ENCODE measurements around the gene TMC1.

Gene TMC1

DNA sequence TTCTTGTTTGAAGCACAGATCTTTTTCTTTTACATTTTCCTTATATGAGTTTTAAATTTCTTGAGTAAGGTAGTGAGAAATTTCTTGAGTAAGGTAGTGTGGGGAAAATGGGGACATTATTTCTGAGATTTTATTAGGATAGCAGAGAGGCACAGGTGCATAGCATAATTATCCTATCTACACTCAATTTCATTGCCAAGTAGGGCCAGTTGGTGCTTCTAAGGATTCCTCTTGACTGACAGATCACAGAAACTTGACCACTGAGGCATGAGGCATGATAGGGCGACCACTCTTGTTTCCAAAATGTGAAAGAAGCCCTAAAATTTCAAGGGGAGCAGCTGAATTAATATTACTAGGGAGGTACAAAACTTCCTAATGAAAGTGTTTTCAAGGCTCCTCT, 31.4 kb upstream of the TMC1 start:
- H2AFZ ChIP-seq (ENCODE audit: low read length), result no peak overlapping the region
- H3K9me2 ChIP-seq (ENCODE audit: low read depth, low read length), result no peaks in the 10 kb centered on the region
- no peak overlapping the region for H3K9ac ChIP-seq (ENCODE audit: low read length)
- H3K9me3 ChIP-seq (ENCODE audit: low read length), result no peaks in the 10 kb centered on the region
- no peak overlapping the region for H3K4me2 ChIP-seq (ENCODE audit: low read length)
- H3K79me2 ChIP-seq (ENCODE audit: insufficient read depth, low read length), result no peaks in the 10 kb centered on the region
- no peaks in the 10 kb centered on the region for H3K4me1 ChIP-seq (ENCODE audit: insufficient read depth, low read length, severe bottlenecking)
- no peaks in the 10 kb centered on the region for H3F3A ChIP-seq (ENCODE audit: insufficient read depth, low read length)
- no peak overlapping the region for H3K4me3 ChIP-seq (ENCODE audit: low read depth, low read length, poor library complexity, severe bottlenecking)
- H3K27ac ChIP-seq (ENCODE audit: low read depth, low read length, poor library complexity, severe bottlenecking), result no peak overlapping the region
- no peaks in the 10 kb centered on the region for H4K20me1 ChIP-seq (ENCODE audit: insufficient read depth, low read length)
- H3K36me3 ChIP-seq (ENCODE audit: insufficient read depth, low read length), result no peaks in the 10 kb centered on the region
- H3K27me3 ChIP-seq (ENCODE audit: insufficient read depth, low read length), result no peaks in the 10 kb centered on the region
- no peak for TF ChIP-seq EZH2 (IDR thresholded peaks at IDR 0.05; ENCODE audit: borderline replicate concordance, low read length)
- TF ChIP-seq, protein P1, sequence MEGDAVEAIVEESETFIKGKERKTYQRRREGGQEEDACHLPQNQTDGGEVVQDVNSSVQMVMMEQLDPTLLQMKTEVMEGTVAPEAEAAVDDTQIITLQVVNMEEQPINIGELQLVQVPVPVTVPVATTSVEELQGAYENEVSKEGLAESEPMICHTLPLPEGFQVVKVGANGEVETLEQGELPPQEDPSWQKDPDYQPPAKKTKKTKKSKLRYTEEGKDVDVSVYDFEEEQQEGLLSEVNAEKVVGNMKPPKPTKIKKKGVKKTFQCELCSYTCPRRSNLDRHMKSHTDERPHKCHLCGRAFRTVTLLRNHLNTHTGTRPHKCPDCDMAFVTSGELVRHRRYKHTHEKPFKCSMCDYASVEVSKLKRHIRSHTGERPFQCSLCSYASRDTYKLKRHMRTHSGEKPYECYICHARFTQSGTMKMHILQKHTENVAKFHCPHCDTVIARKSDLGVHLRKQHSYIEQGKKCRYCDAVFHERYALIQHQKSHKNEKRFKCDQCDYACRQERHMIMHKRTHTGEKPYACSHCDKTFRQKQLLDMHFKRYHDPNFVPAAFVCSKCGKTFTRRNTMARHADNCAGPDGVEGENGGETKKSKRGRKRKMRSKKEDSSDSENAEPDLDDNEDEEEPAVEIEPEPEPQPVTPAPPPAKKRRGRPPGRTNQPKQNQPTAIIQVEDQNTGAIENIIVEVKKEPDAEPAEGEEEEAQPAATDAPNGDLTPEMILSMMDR (IDR thresholded peaks at IDR 0.05; ENCODE audit: low read length), result no peak

DNA sequence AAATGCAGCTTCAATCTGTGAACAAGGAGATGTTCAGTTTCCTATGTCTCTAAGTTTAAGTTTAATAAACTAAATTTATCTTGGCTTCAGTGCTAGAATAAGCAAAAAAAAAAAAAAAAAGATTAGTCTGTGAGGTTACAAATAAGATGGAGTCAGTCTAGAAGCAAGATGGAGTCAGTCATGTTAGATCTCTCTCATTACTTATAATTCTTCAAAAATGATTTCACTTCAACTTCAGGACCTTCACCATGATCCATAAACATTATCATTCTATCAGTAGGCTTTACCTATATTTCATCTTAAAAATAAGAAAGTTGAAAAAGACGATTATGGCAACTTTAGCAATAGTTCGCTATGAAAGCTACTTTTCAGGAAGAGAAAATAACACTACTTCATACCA, 30.2 kb upstream of the TMC1 start:
- H3K4me1 ChIP-seq (ENCODE audit: insufficient read depth, low read length, severe bottlenecking), result no peaks in the 10 kb centered on the region
- H4K20me1 ChIP-seq (ENCODE audit: insufficient read depth, low read length), result no peaks in the 10 kb centered on the region
- H3K4me2 ChIP-seq (ENCODE audit: low read length), result no peak overlapping the region
- H3K9ac ChIP-seq (ENCODE audit: low read length), result no peak overlapping the region
- H3K9me2 ChIP-seq (ENCODE audit: low read depth, low read length), result no peaks in the 10 kb centered on the region
- H3K9me3 ChIP-seq (ENCODE audit: low read length), result no peaks in the 10 kb centered on the region
- no peaks in the 10 kb centered on the region for H3K27me3 ChIP-seq (ENCODE audit: insufficient read depth, low read length)
- no peak for TF ChIP-seq EZH2 (IDR thresholded peaks at IDR 0.05; ENCODE audit: borderline replicate concordance, low read length)
- TF ChIP-seq, protein P1 (IDR thresholded peaks at IDR 0.05; ENCODE audit: low read length), result no peak
- no peak overlapping the region for H3K4me3 ChIP-seq (ENCODE audit: low read depth, low read length, poor library complexity, severe bottlenecking)
- H3K79me2 ChIP-seq (ENCODE audit: insufficient read depth, low read length), result no peaks in the 10 kb centered on the region
- no peak overlapping the region for H2AFZ ChIP-seq (ENCODE audit: low read length)
- H3F3A ChIP-seq (ENCODE audit: insufficient read depth, low read length), result no peaks in the 10 kb centered on the region
- no peak overlapping the region for H3K27ac ChIP-seq (ENCODE audit: low read depth, low read length, poor library complexity, severe bottlenecking)
- H3K36me3 ChIP-seq (ENCODE audit: insufficient read depth, low read length), result no peaks in the 10 kb centered on the region

DNA sequence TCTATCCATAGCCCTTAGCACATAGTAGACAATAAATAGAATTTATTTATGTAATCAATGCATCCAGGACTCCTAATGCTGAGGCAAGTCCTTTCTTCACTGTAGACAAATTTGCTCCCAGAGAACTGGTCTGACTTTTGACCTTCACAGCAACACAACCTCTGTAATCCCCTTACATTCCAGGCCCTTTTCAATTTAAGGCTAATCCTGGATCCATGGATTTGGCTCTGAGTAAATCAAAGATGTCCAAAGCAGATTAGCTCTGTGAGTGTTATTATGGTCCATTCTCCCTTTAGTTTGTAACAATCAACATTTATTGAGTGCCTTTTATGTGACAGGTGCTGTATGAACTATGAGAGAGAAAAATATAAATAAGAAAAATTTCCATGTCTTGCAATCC, 27.4 kb upstream of the TMC1 start:
- Histone ChIP-seq H3K4me1 (ENCODE audit: insufficient read depth, low read length, severe bottlenecking) (no peaks in the 10 kb centered on the region), H3K27me3 (ENCODE audit: insufficient read depth, low read length) (no peaks in the 10 kb centered on the region), H3F3A (ENCODE audit: insufficient read depth, low read length) (no peaks in the 10 kb centered on the region), H3K4me3 (ENCODE audit: low read depth, low read length, poor library complexity, severe bottlenecking) (no peak overlapping the region), H3K9me3 (ENCODE audit: low read length) (no peaks in the 10 kb centered on the region), H3K9me2 (ENCODE audit: low read depth, low read length) (no peaks in the 10 kb centered on the region), H3K36me3 (ENCODE audit: insufficient read depth, low read length) (no peaks in the 10 kb centered on the region), H3K79me2 (ENCODE audit: insufficient read depth, low read length) (no peaks in the 10 kb centered on the region), H3K9ac (ENCODE audit: low read length) (no peak overlapping the region), H4K20me1 (ENCODE audit: insufficient read depth, low read length) (no peaks in the 10 kb centered on the region), H2AFZ (ENCODE audit: low read length) (no peak overlapping the region), H3K4me2 (ENCODE audit: low read length) (no peak overlapping the region), H3K27ac (ENCODE audit: low read depth, low read length, poor library complexity, severe bottlenecking) (no peak overlapping the region)
- TF ChIP-seq EZH2 (IDR thresholded peaks at IDR 0.05; ENCODE audit: borderline replicate concordance, low read length), result no peak
- TF ChIP-seq, protein P1 (IDR thresholded peaks at IDR 0.05; ENCODE audit: low read length), result no peak

All from OCI-LY1 (cell line).